Measurements from ENCODE around the gene KCNV2. TPM values are rescaled to one million over a fixed set of nuclear protein-coding genes. Genes with fewer than 3 reads are reported as not detected.
A peak's percentile ranks its signal among the peaks of the same experiment; 100 is the strongest.

KCNV2 gene
- total RNA-seq, 2 experiments from 2014 or later = not detected

GRCh38 chr9:2741441-2742158 lies 24.3 kb downstream of the KCNV2 start:
- intact Hi-C loops (cut with DNase I, micrococcal nuclease) = no loop called here
- Mint-ChIP-seq H3K36me3 (ENCODE audit: low read depth) (peaks cover 35% of the 10 kb centered on the region), H3K4me3 (no peak overlapping the region), H3K27me3 (no peaks in the 10 kb centered on the region), H3K9me3 (ENCODE audit: low read depth) (no peaks in the 10 kb centered on the region), H3K4me1 (no peaks in the 10 kb centered on the region), H3K27ac (no peak overlapping the region)
- ChIA-PET POLR2A (no interaction called here), CTCF (no interaction called here)
- DNase-seq = no peak
- ATAC-seq = no peak

GRCh38 chr9:2742214-2742613 lies 24.9 kb downstream of the KCNV2 start:
- ATAC-seq (no peak), DNase-seq (no peak)
- intact Hi-C loops (cut with DNase I, micrococcal nuclease) = no loop called here
- H3K4me3 Mint-ChIP-seq = no peak overlapping the region
- no peak overlapping the region for H3K27ac Mint-ChIP-seq
- no peaks in the 10 kb centered on the region for H3K27me3 Mint-ChIP-seq
- POLR2A ChIA-PET = no interaction called here
- peaks cover 35% of the 10 kb centered on the region for H3K36me3 Mint-ChIP-seq (ENCODE audit: low read depth)
- H3K4me1 Mint-ChIP-seq = no peaks in the 10 kb centered on the region
- CTCF ChIA-PET = no interaction called here
- H3K9me3 Mint-ChIP-seq (ENCODE audit: low read depth) = no peaks in the 10 kb centered on the region

GRCh38 chr9:2743937-2744529 lies 26.7 kb downstream of the KCNV2 start:
- Mint-ChIP-seq H3K36me3 (ENCODE audit: low read depth) (peaks cover 39% of the 10 kb centered on the region), H3K27me3 (no peaks in the 10 kb centered on the region), H3K4me3 (no peak overlapping the region), H3K27ac (no peak overlapping the region), H3K9me3 (ENCODE audit: low read depth) (peaks cover under 1% of the 10 kb centered on the region), H3K4me1 (no peaks in the 10 kb centered on the region)
- CTCF ChIA-PET = interaction anchor here (0.6 to 1.2 kb wide), 2 partner anchors 11 to 159 kb away, joined by 3 read pairs; no protein-coding TSS in a partner anchor
- intact Hi-C loops (cut with DNase I, micrococcal nuclease) = no loop called here
- no peak for DNase-seq
- ATAC-seq = no peak
- POLR2A ChIA-PET = no interaction called here

GRCh38 chr9:2745560-2746380 lies 28.5 kb downstream of the KCNV2 start:
- CTCF ChIA-PET = no interaction called here
- Mint-ChIP-seq H3K9me3 (ENCODE audit: low read depth) (peaks cover 10% of the 10 kb centered on the region), H3K27me3 (no peaks in the 10 kb centered on the region), H3K27ac (no peak overlapping the region), H3K36me3 (ENCODE audit: low read depth) (peaks cover 50% of the 10 kb centered on the region), H3K4me1 (no peaks in the 10 kb centered on the region), H3K4me3 (no peak overlapping the region)
- intact Hi-C loops (cut with DNase I, micrococcal nuclease) = no loop called here
- no peak for ATAC-seq
- no peak for DNase-seq
- POLR2A ChIA-PET = no interaction called here

- DNase-seq (no peak), ATAC-seq (no peak)
- no peak overlapping the region for H3K4me3 Mint-ChIP-seq
- no peaks in the 10 kb centered on the region for H3K27me3 Mint-ChIP-seq
- CTCF ChIA-PET = interaction anchor here (1.3 kb wide), 1 partner anchor 54 kb away, joined by 3 read pairs; no protein-coding TSS in a partner anchor
- H3K27ac Mint-ChIP-seq = no peak overlapping the region
- peaks cover 19% of the 10 kb centered on the region for H3K9me3 Mint-ChIP-seq (ENCODE audit: low read depth)
- intact Hi-C loops (cut with DNase I, micrococcal nuclease) = no loop called here
- peaks cover 3% of the 10 kb centered on the region for H3K4me1 Mint-ChIP-seq
- POLR2A ChIA-PET = no interaction called here
- H3K36me3 Mint-ChIP-seq (ENCODE audit: low read depth) = peaks cover 66% of the 10 kb centered on the region
Measured at GRCh38 chr9:2749485-2749884, 32.2 kb downstream of the KCNV2 start.

GRCh38 chr9:2755285-2755684 lies 38.0 kb downstream of the KCNV2 start:
- ChIA-PET POLR2A (no interaction called here), CTCF (interaction anchor here (0.7 to 1.2 kb wide), 2 partner anchors 11 to 18 kb away, joined by 3 to 4 read pairs; no protein-coding TSS in a partner anchor)
- peaks cover 3% of the 10 kb centered on the region for H3K4me1 Mint-ChIP-seq
- no peak for DNase-seq
- H3K36me3 Mint-ChIP-seq (ENCODE audit: low read depth) = peaks cover 72% of the 10 kb centered on the region
- no peak overlapping the region for H3K27ac Mint-ChIP-seq
- intact Hi-C loops (cut with DNase I, micrococcal nuclease) = no loop called here
- ATAC-seq = no peak
- H3K27me3 Mint-ChIP-seq = no peaks in the 10 kb centered on the region
- peaks cover 10% of the 10 kb centered on the region for H3K9me3 Mint-ChIP-seq (ENCODE audit: low read depth)
- no peak overlapping the region for H3K4me3 Mint-ChIP-seq

- ATAC-seq (no peak), DNase-seq (no peak)
- Mint-ChIP-seq H3K4me1 (no peaks in the 10 kb centered on the region), H3K27ac (no peak overlapping the region), H3K27me3 (no peaks in the 10 kb centered on the region), H3K9me3 (ENCODE audit: low read depth) (peaks cover 3% of the 10 kb centered on the region), H3K36me3 (ENCODE audit: low read depth) (peaks cover 77% of the 10 kb centered on the region), H3K4me3 (no peak overlapping the region)
- CTCF ChIA-PET = interaction anchor here (0.8 kb wide), 1 partner anchor 9 kb away, joined by 3 read pairs; no protein-coding TSS in a partner anchor
- POLR2A ChIA-PET = no interaction called here
- intact Hi-C loops (cut with DNase I, micrococcal nuclease) = no loop called here
Measured at GRCh38 chr9:2758162-2758897, 41.0 kb downstream of the KCNV2 start.

- H3K9me3 Mint-ChIP-seq (ENCODE audit: low read depth) = no peaks in the 10 kb centered on the region
- POLR2A ChIA-PET = no interaction called here
- CTCF ChIA-PET = no interaction called here
- no peak for DNase-seq
- peaks cover 75% of the 10 kb centered on the region for H3K36me3 Mint-ChIP-seq (ENCODE audit: low read depth)
- H3K4me3 Mint-ChIP-seq = no peak overlapping the region
- no peak overlapping the region for H3K27ac Mint-ChIP-seq
- no peaks in the 10 kb centered on the region for H3K27me3 Mint-ChIP-seq
- ATAC-seq = no peak
- intact Hi-C loops (cut with DNase I, micrococcal nuclease) = no loop called here
- H3K4me1 Mint-ChIP-seq = peaks cover 5% of the 10 kb centered on the region
Measured at GRCh38 chr9:2758898-2759510, 41.7 kb downstream of the KCNV2 start.

GRCh38 chr9:2761424-2761823 lies 44.1 kb downstream of the KCNV2 start:
- POLR2A ChIA-PET = no interaction called here
- H3K27ac Mint-ChIP-seq = no peak overlapping the region
- no peak for DNase-seq

GRCh38 chr9:2764353-2764752 lies 47.0 kb downstream of the KCNV2 start:
- ChIA-PET POLR2A (no interaction called here), CTCF (interaction anchor here (0.7 kb wide), 1 partner anchor 105 kb away, joined by 3 read pairs; no protein-coding TSS in a partner anchor)
- ATAC-seq = peak; percentile 87
- intact Hi-C loops (cut with DNase I, micrococcal nuclease) = no loop called here
- Mint-ChIP-seq H3K9me3 (ENCODE audit: low read depth) (no peaks in the 10 kb centered on the region), H3K4me1 (peaks cover 27% of the 10 kb centered on the region), H3K27ac (peak overlapping the region; percentile 88), H3K36me3 (ENCODE audit: low read depth) (peaks cover 62% of the 10 kb centered on the region), H3K27me3 (no peaks in the 10 kb centered on the region), H3K4me3 (no peak overlapping the region)
- peak; percentile 50 for DNase-seq

More at GRCh38 chr9:2761424-2761823, 44.1 kb downstream of the KCNV2 start:
- no peak overlapping the region for H3K4me3 Mint-ChIP-seq
- H3K36me3 Mint-ChIP-seq (ENCODE audit: low read depth) = peaks cover 70% of the 10 kb centered on the region
- CTCF ChIA-PET = no interaction called here
- peaks cover 26% of the 10 kb centered on the region for H3K4me1 Mint-ChIP-seq
- no peak for ATAC-seq
- no peaks in the 10 kb centered on the region for H3K27me3 Mint-ChIP-seq
- H3K9me3 Mint-ChIP-seq (ENCODE audit: low read depth) = no peaks in the 10 kb centered on the region
- intact Hi-C loops (cut with DNase I, micrococcal nuclease) = no loop called here
